ENCODE measurements around the gene ELMO1.

DNA sequence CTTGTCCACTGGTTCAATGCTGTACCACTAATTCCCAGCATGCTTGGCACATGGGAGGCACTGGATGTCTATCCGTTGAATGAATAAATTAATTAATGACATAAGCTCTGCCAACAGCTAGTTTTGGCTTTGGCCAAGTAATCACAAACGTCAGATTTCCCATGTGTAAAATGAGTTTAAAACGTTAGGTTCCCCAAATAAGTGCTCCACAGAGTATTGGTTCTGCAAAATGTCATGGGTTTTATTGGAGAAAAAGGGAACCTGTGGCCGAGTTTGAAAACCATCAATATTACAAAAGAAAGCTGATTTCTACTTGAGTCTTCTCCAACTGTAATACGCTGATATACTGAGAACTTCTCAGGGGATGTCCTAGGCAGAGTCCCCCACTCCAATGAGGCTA is 23.2 kb downstream of the ELMO1 start:
- TF ChIP-seq POLR2A (IDR thresholded peaks at IDR 0.05) (no peak), POLR2AphosphoS5 (IDR thresholded peaks at IDR 0.05) (no peak), CTCF (IDR thresholded peaks at IDR 0.05) (no peak)
